NOMO-1 (cell line): ENCODE data around the gene NDUFA5.
A peak's percentile ranks its signal among the peaks of the same experiment; 100 is the strongest.

Experiments used
- DNase-seq, 2 experiments: peaks; one replicate each; lab custom pipeline; 2025; ENCODE audit not compliant: unreplicated experiment in 2 of 2; lab: John Stamatoyannopoulos, UW

NDUFA5 gene

DNA sequence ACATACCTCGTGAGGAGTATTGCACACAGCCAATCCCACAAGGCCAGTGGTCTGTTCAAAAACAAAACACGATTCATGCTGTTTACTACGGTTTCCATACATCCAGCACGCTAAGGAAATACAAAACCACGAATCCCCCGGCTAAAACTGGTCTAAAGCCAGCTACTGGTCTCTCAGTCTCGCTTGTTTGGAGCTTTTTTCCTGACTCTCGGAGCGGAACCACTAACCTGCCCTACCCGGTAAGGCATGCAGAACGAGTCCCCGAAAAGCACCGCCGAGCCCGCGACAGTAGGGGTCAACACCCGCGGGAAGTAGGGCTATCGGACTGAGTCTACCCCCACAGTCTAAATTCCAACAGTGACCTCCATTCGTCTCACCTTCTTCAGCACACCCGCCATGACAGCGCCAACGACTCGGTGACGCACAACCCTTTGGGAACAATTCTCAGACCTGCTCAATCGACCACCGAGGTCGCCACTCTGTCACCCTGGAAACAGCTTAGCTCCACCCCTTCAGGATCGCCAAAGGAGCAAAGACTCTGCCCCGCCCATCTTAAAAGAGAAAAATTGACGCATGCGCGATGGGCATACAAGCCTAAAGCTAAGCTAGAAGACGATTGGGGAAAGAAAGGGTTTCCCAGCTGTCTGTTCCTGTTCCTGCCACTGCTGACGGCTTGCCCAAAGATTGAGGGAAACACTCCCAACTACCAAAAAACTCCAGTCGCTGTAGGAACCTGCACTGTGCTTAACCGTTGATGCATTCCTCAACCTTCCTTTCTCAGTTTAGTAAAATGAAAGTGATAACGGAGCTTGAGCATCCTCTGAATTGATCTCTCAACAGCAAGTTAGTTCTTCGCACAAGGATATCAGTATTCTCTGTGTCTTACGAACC, at the start of gene NDUFA5:
NDUFA5 (minus strand) TSS at position 421 of the 891 bp plus-strand sequence; CDS start at position 398, 23 bp downstream.
- peak; percentile 80 to 84 for DNase-seq

- DNase-seq, result no peak
These were observed 47.1 kb upstream of the NDUFA5 start for GRCh38 chr7:123604739-123605138.

DNA sequence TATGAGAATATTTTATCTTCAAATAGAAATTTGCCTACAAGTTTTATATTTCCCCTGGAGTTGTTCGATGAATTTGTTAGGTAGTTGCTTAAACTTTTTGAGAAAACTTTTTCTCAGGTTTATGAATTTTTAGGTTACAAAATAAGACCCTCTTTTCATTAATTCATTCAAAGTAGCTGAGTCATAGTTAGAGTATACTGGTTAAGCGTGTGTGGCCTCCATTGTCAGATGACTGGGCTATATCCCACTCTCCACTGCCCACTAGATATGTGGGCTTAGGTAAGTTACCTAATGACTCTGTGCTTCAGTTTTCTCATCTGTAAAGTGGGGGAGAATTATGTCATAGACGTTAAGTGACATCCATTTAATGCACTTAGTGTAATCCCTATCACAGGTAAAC, 45.0 kb upstream of the NDUFA5 start:
- DNase-seq, result no peak

- no peak for DNase-seq
These were observed 43.9 kb upstream of the NDUFA5 start, which contains the start of gene ASB15 for GRCh38 chr7:123601530-123601929. TSS of gene ASB15 (plus strand) at chr7:123601821. CDS start at chr7:123614503, 12,682 bp downstream.

DNA sequence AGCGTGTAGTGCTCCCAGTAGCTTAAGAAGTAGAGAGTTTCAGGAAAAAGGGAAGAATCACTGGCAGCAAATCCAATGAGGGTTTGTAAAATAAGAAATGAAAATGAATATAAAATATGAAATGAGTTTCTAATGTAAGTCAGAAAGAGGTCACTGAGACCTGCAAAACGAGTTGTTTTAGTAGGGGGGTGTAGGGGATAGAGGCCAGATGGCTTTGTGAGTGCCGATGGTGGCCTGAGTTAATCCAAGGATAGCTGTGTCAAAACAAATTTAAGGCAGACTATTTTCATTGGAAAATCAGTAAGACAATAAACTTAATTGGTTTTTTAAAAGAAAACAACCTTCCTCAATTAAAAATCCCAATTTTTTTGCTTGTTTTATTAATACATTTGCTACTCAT, 43.3 kb upstream of the NDUFA5 start:
- DNase-seq, result no peak

- DNase-seq, result no peak
These were observed 42.1 kb upstream of the NDUFA5 start for GRCh38 chr7:123599766-123600165.

DNA sequence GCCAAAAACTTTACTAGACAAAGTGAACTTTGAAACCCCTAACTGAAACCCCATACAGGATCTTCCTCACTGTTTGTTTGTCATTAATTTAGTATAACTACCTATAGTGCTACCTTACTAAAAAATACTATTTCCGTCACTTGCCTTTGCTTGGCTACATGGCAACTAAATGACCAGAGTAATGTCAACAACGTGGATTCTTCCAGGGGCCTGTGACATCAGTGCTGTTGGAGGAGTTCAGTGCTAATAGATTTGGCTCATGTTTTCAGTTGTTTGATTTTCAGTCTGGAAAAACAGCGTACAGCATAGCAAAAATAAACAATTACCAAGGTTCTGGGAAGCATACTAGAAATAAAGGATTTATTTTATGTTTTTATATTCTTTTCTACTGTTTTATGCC, 41.0 kb upstream of the NDUFA5 start:
- no peak for DNase-seq

DNA sequence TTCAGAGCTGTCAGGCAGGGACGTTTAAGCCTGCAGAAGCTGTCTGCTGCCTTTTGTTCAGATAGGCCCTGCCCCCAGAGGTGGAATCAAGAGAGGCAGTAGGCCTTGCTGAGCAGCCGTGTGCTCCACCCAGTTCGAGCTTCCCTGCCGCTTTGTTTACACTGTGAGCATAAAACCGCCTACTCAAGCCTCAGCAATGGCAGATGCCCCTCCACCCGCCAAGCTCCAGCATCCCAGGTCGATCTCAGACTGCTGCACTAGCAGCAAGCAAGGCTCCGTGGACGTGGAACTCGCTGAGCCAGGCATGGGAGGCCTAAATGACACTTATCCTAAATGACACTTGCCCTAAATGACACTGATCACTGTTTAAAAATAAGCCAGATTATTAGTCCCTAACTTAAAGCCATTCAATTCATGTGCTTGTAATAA, 37.2 kb upstream of the NDUFA5 start:
- DNase-seq, result no peak

DNA sequence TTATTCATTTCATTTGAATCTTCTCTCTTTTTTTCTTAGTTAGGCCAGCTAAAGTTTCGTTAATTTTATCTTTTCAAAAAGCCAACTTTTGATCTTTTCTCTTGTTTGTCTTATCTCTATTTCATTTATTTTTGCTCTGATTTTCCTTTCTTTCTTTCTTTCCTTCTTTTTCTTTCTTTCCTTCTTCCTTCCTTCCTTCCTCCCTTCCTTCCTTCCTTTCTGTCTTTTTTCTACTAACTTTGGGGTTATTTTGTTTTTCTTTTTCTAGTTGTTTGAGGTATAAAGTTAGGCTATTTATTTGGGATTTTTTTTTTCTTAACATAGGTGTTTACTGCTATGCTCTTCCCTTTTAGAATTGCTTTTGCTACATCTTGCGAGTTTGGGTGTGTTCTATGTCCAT, 30.8 kb upstream of the NDUFA5 start:
- no peak for DNase-seq

DNA sequence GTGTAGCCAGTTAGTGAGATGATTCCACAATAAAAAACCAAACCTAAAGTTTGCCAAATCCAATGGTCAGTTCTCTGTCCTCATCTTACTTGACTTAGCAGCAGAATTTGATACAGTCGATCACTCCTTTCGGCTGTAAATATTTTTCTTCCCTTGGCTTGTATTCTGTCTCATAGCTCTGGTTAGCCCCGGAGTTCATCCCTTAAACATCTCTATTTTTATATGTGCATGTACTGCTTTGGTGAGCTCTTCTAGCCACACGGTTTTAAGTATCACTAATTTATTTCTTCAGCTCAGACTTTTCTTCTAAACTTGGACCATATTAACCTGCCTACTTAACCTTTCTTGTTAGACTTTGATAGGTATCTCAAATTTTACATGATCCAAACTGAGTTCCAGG, 26.2 kb upstream of the NDUFA5 start:
- no peak for DNase-seq

GRCh38 chr7:123581162-123581459, 23.5 kb upstream of the NDUFA5 start:
- no peak for DNase-seq

DNA sequence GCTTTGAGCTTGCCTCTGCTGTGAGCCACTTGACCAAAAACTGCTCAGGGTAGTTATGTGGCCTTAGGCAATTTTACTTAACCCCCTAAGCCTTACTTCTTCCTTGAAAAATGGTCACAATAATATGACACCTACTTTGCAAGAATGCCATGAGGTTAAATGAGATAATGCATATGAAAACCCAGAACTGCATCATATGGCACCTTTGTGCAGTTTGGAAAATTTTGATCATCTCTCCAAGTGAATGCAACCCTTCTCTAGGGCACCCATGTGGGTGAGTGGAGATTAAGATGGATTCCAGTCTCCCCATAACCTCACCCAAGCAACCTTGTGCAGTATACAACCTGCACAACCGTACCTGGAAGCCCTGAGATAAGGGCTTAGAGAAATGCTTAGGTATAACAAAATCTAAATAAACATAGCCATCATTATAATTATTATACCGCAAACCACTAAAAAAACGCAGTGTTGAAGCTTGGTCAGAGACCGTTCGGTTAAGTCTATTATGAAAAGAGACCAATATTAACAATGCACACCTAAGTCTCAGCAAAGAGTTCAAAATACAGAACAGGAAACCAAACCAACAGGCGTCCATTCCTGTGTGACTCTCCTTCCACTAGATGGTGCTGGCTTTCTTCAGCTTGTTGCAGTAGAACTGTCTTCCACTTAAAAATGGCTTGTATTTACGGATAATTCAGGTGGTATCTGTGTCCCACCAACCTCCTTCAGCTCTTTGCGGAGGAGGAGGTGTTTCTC, 23.0 kb upstream of the NDUFA5 start:
- peak in 1 of 2 experiments; percentile 10 for DNase-seq

- DNase-seq, result no peak
These were observed 21.8 kb upstream of the NDUFA5 start for GRCh38 chr7:123579416-123579815.

DNA sequence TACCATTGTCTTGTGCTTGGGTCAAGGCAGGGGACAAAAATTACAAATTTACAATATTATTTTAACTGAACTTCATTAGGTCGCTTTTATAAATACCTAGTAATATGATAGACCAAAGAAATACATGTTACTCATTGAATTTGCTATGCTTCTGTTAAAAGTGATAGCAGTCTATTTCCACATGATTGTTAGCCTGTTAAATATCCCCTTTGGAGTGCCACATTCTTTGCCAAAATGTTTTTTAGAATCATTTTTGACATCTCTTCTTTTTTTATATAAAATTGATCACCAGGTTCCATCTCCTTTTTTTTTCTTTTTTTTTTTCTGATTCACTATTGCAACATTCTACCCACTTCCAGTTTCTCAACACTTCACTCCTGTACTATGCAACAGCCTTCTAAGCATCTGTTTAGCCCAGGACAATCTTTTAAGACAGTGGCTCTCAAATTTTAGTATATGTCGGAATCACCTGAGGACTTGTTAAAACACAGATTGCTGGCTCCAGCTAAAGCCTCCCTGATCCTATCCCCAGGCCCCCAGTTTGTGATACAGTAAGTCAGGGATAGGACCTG, 16.4 kb upstream of the NDUFA5 start:
- DNase-seq, result no peak

- DNase-seq, result no peak
These were observed 15.7 kb upstream of the NDUFA5 start for GRCh38 chr7:123573341-123573740.

DNA sequence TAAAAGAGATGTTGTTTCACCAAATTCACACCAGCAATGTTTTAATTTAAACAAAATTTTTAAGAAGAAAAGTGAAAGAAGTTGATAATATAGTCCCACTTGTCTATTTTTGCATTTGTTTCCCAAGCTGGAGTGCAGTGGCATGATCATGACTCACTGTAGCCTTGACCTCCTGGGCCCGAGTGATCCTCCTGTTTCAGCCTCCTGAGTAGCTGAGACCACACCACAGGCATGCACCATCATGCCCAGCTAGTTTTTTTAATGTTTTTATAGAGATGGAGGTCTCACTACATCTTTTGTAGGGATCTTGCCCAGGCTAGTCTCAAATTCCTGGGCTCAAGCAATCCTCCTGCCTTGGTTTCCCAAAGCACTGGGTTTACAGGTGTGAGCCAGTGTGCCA, 14.1 kb upstream of the NDUFA5 start:
- DNase-seq, result no peak

- DNase-seq, result no peak
These were observed 13.6 kb upstream of the NDUFA5 start for GRCh38 chr7:123571187-123571586.

- no peak for DNase-seq
These were observed 13.0 kb upstream of the NDUFA5 start for GRCh38 chr7:123570390-123571182.

GRCh38 chr7:123569352-123570010, 11.9 kb upstream of the NDUFA5 start:
- no peak for DNase-seq

DNA sequence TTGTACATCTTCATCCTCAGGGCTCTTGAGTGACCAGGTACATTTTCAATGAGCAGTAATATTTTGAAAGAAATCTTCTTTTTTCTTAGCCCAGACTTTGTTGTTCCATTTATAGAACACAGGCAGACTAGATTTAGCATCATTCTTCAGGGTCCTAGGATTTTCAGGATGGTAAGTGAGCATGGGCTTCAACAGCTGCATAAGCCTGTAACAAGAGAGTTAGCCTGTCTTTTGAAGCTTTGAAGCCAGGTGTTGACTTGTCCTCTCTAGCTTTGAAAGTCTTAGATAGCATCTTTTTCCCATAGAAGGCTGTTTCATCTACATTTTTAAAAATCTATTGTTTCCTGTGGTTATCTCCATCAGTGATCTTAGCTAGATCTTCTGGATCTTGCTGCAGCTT, 4.5 kb upstream of the NDUFA5 start:
- DNase-seq, result no peak
